HG02938 (cell line): Measurements from ENCODE around the gene GPD2.

Experiments
- ATAC-seq: cut with Tn5 transposase; IDR thresholded peaks from one replicate; pipeline ENCODE4 v1.9.1; 2021; ENCODE audit warnings: mild to moderate bottlenecking, moderate library complexity; ENCODE audit not compliant: unreplicated experiment

GPD2 gene

DNA sequence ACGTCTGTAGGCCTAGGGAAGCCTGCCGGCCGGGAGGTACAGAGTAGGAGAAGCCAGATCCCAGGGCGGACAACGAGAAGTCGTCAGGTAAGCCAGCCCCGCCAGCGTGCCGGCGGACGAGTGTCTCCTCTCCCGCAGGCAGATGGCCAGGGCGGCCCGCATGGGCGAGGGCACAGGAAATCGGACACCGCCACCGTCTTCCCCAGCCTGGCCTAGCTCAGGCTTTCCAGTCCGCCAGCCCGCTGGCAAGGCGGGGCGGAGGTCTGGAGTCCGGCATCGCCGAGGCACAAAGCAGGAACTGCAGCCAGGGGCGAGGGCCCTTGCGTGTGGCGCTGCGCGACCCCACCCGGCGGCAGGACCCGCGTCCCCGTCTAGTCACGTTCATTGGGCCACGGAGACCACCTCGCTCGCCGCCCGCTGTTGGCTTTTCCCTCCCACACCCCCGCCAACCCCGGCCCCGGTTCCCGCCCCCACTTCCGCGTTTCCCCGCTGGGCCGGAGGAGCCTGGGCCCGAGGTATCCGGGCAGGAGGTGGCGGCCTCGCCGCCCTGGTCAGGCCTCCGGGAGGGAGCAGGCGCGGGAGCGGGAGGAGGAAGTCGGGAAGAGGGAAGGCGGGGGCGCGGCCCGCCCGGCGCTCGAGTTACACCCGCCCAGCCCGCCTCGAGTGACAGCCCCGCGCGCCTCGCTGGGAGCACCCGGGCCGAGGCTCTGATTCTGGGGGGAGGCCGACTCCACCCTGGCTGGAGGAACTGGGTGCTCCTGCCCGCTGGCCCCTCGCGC, at the start of gene GPD2:
Gene GPD2 (plus strand): TSS at position 662 of the 779 bp plus-strand sequence. CDS start 39,727 bp downstream, outside the sequence.
- peak; percentile 53 for ATAC-seq

DNA sequence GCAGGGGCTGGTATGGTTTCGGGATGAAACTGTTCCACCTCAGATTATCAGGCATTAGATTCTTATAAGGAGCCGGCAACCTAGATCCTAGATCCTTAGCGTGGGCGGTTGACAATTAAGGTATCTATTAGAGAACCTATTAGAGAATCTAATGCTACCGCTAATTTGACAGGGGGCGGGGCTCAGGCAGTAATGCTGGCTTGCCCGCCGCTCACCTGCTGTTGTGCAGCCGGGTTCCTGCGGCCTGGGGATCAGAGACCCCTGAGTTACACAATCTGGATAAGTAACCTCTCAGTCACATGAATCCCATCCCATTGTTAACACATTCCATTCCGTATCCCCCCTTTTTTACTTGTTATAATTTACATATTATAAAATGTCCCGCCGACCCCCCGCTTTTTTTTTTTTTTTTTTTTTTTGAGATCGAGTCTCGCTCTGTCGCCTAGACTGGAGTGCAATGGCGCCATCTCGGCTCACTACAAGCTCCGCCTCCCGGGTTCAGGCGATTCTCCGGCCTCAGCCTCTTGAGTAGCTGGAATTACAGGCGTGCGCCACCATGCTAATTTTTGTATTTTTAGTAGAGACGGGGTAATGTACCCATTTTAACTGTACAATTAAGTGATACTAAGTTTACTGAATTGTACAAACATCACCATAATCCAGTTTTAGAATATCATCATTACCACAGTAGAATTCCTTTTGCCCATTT, 42.0 kb upstream of the GPD2 start:
- ATAC-seq = no peak

DNA sequence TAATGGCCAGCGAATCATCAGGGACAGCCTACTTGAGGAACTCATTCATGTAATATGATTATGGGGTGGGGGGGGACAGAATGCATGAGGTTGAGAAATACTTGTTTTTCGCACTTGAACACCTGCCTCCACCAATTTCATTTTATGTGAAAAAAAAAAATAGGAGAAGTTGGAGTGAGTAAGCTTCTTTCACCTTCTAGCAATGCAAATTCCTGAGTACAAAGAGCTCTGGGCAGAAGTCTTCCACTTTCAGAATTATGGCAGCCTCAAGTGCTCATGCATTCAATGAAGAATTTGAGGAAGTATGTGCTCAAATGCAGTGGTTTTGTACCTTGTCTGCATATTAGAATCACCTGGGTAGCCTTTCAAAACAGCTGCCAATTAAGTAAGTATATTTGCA, 40.1 kb upstream of the GPD2 start:
- no peak for ATAC-seq

DNA sequence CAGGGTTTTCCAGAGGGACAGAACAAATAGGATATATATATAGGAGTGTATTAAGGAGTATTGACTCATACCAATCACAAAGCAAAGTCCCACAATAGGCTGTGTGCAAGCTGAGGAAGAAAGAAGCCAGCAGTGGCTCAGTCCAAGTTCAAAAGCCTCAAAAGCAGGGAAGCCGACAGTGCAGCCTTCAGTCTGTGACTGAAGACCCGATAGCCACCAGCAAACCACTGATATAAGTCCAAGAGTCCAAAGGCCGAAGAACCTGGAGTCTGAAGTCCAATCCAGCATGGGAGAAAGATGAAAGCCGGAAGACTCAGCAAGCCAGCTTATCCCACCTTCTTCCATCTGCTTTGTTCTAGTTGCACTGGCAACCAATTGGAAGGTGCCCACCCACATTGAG, 39.0 kb upstream of the GPD2 start:
- no peak for ATAC-seq

DNA sequence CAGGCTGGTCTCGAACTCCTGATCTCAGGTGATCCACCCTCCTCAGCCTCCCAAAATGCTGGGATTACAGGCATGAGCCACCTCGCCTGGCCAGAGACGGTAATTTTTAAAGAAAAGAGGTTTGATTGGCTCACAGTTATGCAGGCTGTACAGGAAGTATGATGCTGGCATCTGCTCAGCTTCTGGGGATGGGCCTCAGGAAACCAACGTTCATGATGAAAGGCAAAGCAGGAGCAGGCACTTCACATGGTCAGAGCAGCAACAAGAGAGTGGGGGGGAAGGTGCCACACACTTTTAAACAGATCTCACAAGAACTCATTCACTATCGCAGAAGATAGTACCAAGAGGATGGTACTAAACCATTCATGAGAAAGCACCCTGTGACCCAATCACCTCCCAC, 38.0 kb upstream of the GPD2 start:
- ATAC-seq = no peak

DNA sequence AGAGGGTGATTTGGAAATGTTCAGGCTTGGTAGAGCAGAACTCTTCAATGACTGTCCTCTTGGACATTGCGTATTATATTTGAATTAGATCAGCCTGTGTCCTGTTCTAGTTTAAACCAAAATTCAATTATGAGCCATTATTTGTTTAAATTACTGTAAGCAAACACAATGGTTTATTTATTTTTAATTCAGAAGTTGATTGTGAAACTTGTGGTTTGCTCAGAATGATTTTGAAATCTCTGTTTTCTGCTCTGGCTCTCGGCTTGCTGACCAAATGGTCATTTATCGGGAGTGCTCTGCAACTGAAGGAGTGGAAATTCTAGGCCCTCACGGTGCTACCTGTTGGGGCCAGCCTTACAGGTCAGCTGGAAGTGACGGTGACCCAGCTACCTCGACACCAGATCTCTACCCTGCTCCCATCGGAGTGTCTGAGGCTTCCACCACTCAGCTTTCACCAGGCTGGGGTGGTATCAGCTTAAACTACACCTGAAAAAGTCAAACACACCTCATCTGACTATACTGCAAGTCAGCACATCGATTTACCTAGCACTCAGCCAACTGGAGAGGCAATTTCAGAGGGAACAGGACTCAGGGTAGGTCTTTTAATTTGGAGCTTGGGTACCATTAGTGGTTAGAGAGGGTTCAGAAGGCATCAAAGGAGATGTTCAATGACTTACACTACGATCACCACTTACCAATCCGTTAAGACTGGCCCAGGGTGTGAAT, 36.8 kb upstream of the GPD2 start:
- no peak for ATAC-seq

DNA sequence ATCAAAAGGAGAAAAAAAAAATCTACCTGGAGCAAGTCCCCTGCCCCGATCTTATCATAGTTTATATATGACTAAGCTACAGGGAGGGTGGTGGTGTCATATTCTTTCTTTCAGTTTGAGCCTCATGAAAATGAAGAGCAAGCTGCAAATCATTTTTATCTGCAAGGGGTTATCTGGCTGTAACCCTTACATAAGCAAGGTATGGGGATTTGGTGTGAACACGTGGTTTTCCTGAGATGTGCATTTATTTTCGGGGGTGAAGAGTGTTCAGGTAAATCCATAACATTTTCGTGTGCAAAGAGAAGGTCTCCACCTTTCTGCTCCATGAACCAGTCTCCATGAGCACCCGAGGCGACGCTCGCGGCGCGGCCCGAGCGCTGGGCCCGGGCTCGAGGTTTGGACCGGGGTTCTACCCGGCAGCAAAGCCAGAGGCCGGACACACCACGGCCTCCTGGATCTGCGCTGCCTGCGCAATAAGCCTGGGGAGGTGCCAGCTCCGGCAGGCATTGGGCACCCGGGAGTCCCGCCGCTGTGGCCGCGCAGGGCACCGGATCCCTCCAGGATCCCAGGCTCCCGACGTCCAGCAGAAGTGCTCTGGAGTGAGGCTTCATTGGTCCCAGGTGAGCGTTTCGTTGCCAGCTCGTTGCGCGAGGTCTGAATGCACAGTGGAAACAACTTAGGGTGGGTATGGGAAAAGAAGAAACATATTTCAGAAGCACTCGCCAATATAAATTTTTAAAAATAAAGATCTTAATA, 36.1 kb upstream of the GPD2 start:
- ATAC-seq = peak; percentile 36

DNA sequence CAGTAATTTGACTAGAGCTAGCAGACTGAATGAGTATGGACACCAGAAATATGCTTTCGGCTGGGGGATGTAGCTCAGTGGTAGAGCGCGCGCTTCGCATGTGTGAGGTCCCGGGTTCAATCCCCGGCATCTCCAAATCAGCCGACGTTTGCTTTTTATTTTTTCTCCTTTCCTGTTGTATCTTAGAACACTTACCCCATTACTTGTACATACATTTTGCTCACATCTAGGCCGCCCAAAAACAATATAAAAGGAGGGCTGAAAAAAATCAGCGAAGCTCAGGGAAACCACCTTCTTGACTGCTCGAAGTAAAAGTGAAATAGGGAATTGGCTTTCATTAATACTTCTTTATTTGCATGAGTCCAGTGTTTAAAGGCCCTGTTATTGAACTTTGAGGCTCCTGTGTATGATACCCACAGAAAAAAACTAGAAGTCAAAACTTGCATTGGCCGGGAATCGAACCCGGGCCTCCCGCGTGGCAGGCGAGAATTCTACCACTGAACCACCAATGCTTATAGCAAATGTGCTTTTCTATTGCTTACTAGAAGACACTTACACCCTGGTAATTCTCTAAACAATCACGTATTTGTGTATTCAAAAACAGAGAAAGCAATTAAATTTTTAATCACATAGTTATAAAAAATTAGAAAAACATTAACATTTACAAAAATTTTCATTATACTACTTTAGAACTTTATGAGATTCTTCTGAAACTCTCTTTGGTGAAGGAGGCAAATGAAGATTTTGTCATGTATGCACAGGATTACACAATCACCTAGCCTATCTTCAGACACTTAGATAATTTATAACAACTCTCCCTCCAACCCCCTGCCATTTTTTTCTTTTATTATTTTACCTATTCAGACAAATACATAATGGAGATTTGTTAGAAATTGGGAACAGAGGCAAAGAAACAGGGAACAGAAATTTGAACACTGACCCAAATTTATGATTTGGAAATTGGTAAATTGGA, 35.2 kb upstream of the GPD2 start:
- peak; percentile 70 for ATAC-seq

DNA sequence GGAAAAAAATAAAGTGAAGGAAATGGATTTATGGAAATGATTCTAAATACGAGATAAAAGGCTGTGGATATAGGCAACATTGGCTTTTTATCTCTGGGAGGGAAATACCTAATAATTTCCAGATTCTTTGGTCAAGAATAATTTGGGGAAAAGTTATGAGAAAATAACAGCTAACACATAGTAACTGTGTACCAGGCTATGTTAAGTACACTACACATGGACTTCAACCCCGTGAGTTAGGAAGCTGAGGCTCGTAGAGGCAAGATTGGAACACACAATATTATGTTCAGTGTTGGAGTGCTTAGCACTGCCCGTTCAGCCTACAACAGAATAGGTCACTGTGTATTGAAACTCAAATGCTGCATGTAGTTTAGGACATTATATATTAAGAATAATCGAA, 34.3 kb upstream of the GPD2 start:
- ATAC-seq = no peak

DNA sequence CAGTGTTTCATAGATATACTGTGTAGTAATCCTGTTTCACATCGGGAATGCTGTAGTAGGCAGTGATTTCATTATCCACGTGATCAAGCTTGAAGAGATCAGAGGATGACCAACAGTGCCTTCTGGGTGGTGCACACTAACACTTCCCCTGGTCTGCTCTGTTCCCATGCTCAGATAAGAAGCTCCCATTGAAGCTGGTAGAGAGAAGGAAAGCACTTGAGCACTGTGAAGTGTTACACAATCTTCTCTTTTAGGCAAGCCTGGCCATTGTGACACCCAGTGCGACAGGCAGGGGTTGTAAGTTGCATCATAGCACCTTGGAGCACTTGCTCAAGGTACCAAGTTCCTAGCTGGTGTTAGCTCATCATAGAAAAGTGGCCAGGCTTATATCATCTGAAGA, 30.6 kb upstream of the GPD2 start:
- ATAC-seq = no peak

DNA sequence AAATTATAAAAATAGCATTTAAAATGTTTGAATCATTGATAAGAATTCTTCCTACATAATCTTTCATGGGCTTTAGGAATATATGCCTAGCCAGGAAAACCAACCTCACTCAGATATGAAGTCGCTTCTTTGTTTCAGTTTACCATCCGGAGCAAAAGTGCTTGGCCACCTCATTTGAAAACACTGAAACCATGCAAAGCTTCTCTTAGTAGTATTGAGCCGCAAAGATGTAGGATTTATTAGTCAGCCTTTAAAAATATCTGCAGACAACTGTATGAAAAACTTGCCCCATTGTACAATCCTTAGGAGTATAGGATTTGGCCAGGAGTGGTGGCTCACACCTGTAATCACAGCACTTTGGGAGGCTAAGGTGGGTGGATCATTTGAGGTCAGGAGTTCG, 24.3 kb upstream of the GPD2 start:
- ATAC-seq = no peak

DNA sequence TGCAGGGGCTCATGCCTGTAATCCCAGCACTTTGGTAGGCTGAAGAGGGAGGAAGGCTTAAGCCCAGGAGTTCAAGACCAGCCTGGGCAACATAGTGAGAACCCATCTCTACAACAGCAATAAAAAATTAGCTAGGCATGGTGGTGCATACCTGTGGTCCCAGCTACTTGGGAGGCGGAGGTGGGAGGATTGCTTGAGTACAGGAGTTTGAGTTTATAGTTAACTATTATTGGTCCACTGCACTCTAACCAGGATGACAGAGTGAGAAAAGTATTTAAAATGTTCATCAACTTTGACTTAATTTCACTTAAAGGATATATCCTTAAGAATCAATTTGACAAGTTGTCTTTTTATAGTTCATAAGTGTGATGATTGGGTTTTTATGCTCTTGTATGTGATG, 14.3 kb upstream of the GPD2 start:
- ATAC-seq = no peak

DNA sequence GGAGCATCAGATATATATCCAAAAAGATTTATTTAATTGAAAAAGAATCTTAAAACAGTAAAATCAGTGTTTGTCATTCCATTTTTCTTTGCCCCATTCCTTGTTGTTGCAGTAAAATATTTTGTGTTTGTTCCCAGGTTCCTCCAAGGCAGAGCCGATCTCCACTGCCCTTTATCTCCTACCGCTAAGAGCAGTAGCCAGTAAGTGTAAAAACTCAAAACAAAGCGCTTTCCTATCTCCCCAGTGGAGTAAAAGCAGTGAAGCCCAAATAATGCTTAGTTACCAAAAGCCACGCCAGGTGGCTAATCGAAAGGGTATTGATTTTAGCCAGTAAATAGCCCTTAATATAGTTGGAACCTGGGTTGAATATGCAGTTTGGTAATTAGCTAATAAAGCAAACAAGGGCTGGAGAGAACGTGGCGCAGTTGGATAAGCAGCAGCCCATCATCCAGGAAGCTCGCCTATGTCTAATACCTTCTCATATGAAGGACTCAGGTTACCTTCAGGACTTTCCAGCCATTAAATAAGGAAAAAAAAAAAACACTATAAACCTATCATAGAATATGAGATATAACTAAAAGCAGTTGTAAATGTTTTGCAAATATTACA, 12.4 kb upstream of the GPD2 start:
- ATAC-seq = no peak

DNA sequence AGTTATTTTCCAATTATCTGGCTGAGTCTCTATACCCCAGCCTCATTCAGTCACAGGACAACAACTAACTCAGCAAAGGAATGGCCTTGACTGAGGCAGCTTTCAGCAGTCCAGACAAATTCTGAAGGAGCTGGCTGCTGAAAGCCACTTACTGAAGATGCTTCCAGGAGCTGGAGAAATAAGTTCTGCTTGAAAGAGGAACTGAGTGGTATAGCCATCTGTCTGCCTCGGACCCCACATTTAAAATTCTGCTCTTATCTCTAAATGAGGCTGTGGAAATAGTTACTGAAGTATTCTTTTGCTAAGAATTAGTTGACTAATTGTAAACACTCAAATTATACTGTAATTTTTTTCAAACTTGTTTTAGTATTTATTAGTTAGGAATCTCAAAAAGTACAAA, 9.1 kb upstream of the GPD2 start:
- ATAC-seq = no peak

DNA sequence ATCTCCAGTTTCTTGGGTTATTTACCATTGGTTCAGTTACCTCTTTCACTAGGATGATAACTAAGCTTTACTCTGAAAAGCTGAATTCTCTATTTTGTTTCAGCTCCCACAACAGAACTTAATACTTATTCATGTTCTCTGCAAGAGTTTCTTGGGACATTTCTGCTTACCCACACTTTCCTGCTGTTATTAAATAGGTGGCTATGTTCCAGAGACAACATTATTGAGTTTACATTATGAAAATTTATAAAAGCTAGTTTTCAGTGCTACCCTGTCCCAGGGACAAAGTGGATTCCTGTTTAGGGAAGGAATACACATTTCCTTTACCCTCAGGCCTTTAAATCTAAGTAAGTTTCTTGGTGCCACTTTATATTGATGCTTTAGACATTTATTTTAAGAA, 7.0 kb upstream of the GPD2 start:
- no peak for ATAC-seq

DNA sequence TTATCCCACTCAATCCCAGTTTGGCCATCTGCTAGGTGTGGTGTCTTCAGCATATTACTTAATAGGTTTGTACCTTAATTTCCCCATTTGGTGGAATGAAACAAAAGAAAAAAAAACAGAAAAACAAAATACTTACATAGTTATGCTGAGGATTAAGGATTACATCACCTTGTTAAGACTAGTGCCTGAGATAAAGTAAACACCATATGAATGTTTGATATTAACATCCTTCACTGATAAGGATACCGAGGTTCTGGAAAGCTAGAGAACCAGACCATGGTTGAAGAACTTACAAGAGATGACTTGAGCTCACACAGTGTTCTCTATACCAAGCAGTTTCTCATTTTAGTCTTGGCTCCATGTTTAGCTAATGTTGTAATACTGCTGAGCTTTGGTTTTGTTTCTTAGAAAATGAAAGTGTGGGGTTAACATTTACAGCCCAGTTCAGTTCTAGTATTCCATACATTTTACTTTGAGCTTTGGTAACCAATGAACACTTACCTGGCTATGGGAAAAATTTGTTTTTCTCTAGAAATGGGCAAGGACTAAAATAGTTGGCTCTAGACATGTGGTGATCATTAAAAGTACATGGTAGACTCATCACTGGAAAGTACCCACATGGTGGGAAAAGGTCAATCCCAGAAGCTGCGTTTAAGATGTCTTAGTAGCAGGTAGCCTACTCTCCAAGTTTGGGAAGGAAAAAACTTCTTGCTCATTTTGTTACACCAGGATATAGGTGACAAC, 5.8 kb upstream of the GPD2 start:
- ATAC-seq = no peak

DNA sequence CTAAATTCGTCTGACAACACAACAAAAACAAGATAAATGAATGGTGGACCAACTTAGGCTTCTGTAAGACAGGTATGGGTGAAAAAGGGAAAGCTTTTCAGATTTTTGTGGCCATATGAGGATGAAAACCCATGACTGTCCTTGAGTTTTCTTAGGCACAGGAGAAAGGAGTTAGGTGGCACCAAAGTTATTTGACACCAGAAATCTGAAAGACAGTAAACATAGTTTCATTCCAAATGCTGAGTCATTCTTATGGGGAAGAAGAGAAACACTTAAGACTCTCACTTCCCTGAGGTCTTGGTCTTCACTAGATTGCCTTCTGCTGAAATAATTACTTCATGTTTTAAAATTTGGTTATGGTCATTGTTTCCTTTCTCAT, 5.2 kb upstream of the GPD2 start:
- ATAC-seq = peak; percentile 77

DNA sequence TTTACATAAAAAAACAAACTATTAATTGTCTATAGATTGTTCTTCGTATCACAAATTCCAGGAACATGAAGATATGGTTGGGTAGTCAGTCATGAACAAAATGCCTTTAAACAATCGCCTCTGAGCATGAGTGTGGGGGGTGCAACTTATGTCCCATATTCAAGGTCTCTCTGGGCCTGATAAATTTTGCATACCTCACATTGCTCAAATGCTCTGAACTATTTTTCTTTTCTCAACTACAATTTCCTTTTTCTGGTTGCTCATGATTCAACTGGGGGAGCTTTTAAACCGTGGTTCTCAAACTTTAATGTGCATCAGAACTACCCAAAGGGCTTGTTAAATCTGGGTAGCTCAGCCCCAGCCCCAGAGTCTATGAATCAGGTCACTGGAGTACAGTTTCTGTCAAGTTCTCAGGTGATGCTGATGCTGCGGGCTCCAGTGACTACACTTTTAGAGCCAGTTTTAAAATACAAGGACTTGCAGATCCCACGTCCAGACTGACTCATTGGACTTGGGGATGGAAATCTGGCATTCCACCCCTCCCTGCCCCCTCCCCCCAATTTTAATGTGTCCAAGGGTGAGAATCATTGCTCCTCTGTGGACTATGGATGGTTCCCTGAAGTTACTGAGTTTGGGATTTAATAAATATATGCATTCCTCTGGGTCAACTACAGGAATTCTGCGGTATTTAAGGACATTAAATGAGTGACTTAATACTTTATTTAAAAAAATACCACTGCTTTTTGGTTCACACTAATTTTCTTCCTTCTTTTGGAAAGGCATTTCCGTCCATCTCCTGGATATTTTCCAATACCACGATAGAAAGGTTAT, 1.5 kb upstream of the GPD2 start:
- no peak for ATAC-seq
